DMS153 treated with DMSO at 0.1 percent for 48 hours (cell line): ENCODE results near the gene SPARC.
"Not testable (repeated sequence)": the region's sequence is repeated elsewhere in the genome, so short reads cannot be mapped to it uniquely, and the experiment has no call there.

Experiments used
- DNase-seq: peaks from one replicate; lab custom pipeline; 2025; ENCODE audit not compliant: unreplicated experiment; lab: John Stamatoyannopoulos, UW

Gene SPARC

DNA sequence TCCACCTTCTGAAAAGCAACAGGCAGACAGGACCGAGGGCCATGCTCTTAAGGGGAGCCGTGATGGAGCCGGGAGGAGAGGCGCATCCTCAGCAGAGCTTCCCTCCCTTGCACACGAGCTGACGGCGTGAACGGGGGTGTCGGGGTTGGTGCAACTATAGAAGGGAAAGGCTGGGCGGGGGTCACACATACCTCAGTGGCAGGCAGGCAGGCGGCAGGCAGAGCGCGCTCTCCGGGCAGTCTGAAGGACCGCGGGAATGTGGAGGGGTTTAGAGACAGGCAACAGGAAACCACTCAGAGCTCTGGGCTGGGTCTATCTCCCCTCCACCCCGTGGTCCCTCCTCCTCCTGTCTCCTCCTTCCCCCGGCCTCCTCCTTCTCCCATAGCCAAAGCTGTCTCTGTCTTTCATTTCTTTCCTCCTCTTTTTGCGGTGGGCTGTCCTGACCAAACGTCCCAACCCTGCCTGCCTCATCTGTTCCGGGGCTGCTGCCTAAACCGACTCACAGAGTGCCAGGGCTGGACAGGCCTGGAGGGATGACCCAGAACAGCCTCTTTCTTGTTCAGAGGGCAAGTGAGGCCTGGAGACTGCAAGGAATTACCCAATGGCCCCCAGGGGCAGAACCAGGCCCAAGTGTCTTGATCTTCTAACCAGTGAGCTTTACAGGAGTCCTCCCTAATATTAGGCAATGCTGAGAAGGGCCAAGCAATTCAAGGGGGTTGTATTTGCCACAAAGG, at the start of gene SPARC:
Gene SPARC, minus strand, starts transcription at position 242 of the 734 bp plus-strand sequence. CDS start 10,727 bp downstream, outside the sequence.
- DNase-seq: no peak

- DNase-seq: no peak
These were observed 48.9 kb upstream of the SPARC start for GRCh38 chr5:151735646-151736045.

- no peak for DNase-seq
These were observed 47.3 kb upstream of the SPARC start for GRCh38 chr5:151734064-151734408.

DNA sequence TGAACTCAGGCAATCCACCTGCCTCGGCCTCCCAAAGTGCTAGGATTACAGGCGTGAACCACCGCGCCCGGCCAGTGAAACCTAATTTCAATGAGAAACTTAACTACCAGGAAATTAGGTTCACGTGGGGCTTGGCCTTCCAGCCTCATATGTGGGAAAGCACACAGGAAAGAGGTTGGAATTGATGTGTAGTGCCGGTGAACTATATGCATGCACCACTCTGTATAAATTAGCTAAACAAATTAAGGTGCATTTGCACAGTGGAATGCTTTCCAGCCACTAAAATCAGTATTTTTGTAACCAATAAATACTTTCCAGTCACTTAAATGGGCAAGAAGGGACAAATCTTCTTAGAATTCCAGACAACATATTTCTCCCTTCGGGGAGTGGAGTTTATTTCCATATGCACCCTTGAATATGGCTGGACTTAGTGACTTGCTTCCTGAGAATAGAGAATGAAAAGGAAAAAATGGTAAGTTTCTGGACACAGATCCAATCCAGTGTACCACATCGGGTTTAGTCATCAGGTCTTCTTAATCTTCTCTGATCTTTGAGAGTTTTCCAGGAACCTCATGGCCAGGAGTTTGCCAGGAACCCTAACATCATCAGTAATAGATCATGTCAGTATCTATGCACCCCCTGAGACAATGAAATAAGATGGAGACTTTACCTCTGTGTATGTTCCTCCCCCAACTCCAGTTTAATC, 46.8 kb upstream of the SPARC start:
- DNase-seq: no peak

GRCh38 chr5:151730381-151730780, 43.7 kb upstream of the SPARC start:
- DNase-seq: no peak

DNA sequence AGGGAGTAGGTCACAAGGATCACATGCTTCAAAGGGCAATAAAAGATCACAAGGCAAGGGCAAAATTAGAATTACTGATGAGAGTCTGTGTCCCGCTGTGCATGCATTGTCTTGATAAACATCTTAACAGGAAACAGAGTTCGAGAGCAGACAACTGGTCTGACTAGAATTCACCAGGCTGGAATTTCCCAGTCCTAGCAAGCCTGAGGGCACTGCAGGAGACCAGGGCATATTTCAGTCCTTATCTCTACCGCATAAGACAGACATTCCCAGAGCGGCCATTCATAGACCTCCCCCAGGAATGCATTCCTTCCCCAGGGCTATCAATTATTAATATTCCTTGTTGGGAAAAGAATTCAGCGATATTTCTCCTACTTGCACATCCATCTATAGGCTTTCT, 42.9 kb upstream of the SPARC start:
- DNase-seq: not testable (repeated sequence)

DNA sequence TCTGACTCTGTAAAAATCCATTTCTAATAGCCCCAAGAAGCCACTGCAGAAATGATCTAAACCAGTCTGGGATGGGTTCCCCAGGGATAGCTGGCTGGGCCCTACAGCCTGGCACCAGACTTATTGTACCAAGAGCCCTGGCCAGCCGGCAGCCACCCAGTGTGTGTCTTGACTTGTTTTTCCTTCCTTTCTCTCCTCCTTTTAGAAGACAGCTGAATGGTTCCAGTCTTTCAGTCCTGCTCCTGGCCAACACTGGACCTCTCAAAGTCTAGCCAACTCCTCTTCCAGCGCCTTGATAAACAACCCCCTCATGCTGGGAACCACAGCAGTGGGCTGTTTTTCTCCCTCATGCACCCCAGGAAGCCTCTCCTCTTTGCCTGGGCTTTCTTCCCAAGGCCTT, 37.6 kb upstream of the SPARC start:
- no peak for DNase-seq

- no peak for DNase-seq
These were observed 35.8 kb upstream of the SPARC start for GRCh38 chr5:151722546-151722945.

DNA sequence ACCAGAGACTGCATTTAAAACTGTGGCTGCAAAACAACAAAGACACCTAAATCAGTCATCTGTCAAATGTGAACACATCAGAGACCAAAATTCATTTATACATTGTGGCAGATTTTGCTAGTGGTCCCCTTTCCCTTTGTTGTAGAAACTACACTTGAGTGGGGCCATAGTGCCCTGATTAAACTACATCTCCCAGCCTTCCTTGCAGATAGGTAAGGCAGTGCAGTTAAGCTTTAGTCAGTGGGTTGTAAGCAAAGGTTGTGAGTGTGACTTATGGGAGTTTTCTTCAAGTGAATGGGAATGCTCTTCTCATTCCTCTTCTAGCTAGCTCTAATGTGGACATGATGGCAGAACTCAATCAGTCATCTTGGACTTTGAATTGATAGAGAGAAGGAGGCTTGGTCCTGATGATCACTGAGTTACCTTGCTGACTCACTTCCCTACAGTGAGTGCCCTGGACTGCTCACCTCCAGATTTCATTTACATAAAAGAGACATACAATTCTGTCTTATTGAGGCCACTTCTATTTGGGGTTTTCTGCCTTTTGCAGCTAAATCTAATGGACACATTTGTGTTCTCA, 35.2 kb upstream of the SPARC start:
- no peak for DNase-seq

DNA sequence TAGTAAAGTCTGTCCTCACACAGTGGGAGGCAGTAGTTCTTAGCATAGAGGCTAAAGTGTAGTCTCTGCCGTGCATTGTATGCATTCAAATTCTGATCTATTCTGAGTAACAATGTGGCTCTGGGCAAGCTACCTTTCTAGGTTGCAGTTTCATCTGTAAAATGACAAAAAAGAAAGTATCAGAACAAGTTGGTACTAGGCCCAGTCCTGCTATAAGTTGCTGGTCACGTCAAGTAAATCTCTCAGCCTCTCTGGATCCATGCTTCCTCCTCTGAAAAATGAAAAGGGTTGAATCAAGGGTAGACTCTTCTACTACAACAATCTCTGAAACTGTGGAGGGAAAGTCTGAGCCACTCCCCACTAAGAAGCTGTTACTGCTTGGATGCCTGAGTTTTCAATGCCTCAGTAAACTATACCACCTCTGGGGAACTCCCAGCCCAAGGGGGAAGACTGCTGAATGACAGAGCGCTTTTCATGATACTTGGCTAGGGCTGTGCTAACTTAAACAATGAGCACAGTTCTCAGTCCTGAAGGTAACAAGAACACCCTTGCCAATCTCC, 34.5 kb upstream of the SPARC start:
- DNase-seq: no peak

DNA sequence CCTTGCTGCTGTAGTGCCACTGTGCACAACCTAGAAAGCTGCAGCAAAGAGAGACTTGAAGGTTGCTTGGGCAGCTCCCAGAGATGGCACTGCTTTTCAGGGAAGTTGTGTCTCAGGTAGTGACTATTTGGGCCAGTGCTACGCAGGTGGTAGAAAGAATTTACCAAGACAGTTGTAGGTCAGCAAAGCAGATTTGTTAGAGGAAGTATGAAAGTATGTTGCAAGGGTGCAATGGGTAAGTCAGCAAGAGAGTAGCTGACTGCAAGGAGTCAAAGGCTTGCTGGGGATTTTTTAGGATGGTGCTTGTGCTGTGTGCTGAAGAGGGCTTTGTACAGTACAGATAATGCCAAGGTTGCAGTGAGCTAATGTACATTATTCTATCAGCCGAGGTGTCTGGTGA, 33.5 kb upstream of the SPARC start:
- DNase-seq: no peak

DNA sequence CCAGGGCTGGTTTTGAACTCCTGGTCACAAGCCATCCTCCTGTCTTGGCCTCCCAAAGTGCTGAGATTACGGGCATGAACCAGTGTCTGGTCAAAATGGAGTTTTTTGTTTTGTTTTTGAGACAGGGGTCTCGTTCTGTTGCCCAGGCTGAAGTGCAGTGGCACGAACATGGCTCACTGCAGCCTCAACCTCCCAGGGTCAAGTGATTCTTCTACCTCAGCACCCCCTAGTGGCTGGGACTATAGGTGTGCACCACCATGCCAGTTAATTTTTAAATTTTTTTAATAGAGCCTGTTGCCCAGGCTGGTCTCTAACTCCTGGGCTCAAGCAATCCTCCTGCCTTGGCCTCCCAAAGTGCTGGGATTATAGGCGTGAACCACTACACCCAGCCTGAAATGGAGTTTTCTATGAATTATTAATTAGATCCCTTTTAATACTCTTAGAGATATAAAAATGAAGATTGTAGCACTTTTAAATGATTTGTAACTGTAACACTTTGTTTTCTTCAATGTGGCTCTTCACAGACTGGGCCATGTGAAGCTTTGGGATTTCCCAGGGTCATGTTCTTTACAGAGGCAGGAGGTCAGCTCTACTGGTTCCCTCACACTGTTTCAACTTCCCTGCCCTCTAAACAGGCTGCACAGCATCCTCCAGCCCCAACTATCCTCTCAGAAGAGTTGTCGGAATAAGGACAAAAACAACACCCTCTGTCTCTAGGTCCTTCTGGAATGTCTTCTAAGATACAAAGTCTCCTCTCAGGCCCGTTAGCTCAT, 32.7 kb upstream of the SPARC start:
- DNase-seq: no peak

- no peak for DNase-seq
These were observed 31.9 kb upstream of the SPARC start for GRCh38 chr5:151718646-151719045.

- DNase-seq: no peak
These were observed 31.4 kb upstream of the SPARC start for GRCh38 chr5:151718153-151718552.

GRCh38 chr5:151717416-151717815, 30.7 kb upstream of the SPARC start:
- DNase-seq: no peak

DNA sequence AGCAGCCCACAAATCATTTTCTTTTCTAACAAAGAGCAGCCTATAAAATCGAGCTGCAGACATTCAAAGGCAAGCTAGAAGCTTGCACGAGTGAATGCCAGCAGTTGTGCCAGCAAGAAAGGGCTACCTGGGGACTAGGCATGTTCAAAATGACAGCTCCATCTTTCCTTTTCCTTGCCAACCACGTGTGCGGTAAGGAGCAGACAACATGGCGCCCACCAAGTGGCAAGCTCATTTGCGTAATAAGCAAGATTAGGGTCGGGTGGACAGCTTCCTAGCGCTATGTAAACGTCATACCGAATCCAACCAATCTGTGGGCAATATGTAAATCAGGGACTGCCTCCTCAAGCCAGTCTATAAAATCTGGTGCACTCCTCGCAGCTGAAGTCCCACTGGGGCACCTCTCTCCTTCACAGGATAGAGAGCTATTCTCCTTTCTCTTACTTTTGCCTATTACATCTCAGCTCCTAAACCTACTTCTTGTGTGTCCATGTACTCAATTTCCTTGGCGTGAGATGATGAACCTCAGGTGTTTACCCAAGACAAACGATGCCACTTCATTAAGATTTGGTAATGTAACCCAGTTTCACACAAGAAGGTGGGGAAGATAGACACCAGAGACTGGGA, 22.5 kb upstream of the SPARC start:
- DNase-seq: no peak

- DNase-seq: no peak
These were observed 21.4 kb upstream of the SPARC start for GRCh38 chr5:151708126-151708525.

- DNase-seq: no peak
These were observed 20.9 kb upstream of the SPARC start for GRCh38 chr5:151707567-151707966.

GRCh38 chr5:151706906-151707305, 20.2 kb upstream of the SPARC start:
- no peak for DNase-seq

DNA sequence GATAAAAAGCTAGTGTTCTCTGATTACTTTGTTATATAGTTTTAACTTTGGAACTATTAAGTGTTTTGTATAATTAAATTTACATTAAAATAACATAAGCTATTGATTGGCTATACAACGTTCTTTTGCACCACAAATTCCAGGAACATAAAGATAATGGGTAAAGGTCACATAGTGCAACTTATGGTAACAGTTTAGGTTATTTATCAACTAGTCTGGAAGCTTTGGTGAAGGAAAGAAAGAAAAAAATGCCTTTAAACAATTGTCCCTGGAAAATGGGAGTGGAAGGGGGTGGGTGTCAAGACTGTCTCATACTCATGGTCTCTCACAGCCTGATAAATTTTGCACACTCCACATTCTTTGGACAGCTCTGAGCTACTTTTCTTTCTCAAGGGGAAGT, 17.1 kb upstream of the SPARC start:
- DNase-seq: no peak

GRCh38 chr5:151703227-151703626, 16.5 kb upstream of the SPARC start:
- DNase-seq: no peak
